ENCODE data around the gene SYTL3. TPM values are rescaled to one million over a fixed set of nuclear protein-coding genes. Genes with fewer than 3 reads are reported as not detected.
A peak's percentile ranks its signal among the peaks of the same experiment; 100 is the strongest.

Gene SYTL3
- total and polyA plus RNA-seq, 9 of the 15 experiments (the other 6 are each of a cell fraction or from before 2014, with no cell fraction given): 0.04 to 0.46 (median 0.17) TPM; not detected in 1

DNA sequence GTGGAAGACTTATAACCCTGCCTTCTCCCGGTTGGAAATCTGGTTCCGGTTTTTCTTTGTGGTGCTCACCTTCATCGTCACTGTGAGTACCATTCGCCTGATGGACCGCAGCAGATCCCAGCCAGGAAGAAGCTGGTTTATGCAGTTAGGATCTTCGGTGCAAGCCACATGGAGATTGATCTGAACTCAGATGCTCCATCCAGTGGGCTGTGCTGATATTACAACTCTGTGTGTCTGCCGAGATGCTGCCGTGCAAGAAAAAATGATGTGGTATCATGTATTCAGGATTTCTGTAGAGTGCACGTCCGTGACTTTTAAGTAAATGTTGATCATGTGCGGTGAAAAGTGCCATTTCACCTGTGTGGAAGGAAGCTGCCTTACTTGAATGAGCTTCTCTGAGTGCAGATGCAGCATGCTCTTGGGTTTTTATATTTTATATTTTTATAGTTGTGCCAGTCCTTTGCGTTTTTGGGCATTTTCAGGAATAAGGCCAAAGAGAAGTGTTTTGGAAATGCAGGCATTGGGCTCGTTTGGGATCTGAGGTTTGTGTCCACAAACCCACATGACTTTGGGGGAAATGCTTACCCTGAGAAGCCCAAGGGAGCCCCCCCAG lies 44.5 kb upstream of the SYTL3 start:
- Histone ChIP-seq H3K4me1 (replicated peaks in 1 of 2; ENCODE audit: control insufficient read depth in 2 of 2, insufficient read depth in 2 of 2, low read length in 2 of 2) (peaks cover 0 to 4% of the 10 kb centered on the region in 2 experiments; a peak in 1 of 5 replicates), H2AFZ (ENCODE audit: low read depth, low read length) (no peak overlapping the region), H3K27ac (ENCODE audit: extremely low read depth, low read depth, low read length) (no peak overlapping the region), H3K36me3 (ENCODE audit: control insufficient read depth, insufficient read depth, low read length) (peaks cover 92% of the 10 kb centered on the region), H3K27me3 (ENCODE audit: control insufficient read depth in 2 of 2, insufficient read depth in 2 of 2, low read length in 2 of 2) (no peaks in the 10 kb centered on the region), H3K79me2 (ENCODE audit: control insufficient read depth, insufficient read depth, low read length) (peaks cover 4% of the 10 kb centered on the region; the same call in 1 of the 3 replicates), H3K9me1 (ENCODE audit: control insufficient read depth, insufficient read depth, low read length) (no peaks in the 10 kb centered on the region), H3K4me3 (no peak overlapping the region), H3K9me3 (replicated peaks; ENCODE audit: control insufficient read depth, insufficient read depth, low read depth, low read length) (no peaks in the 10 kb centered on the region), H4K20me1 (replicated peaks; ENCODE audit: control insufficient read depth, insufficient read depth, low read length) (no peaks in the 10 kb centered on the region), H3K9ac (ENCODE audit: insufficient read depth in 1 of 2, low read depth in 2 of 2, low read length in 2 of 2) (no peak overlapping the region), H3K4me2 (ENCODE audit: insufficient read depth, low read length) (no peak overlapping the region)
- DNase-seq (ENCODE audit: extremely low read depth in 1 of 4, low spot score in 3 of 4) (peak; percentile 60 to 73 (median 70)), FAIRE-seq (peak; percentile 96), ATAC-seq (peak; percentile 89)
- intact Hi-C loops (cut with micrococcal nuclease) (loop anchor here (1.0 kb wide), 1 partner anchor 384 kb away; no protein-coding TSS in a partner anchor), in situ Hi-C loops (cut with MboI) (no loop called here)
- CTCF ChIA-PET (ENCODE audit: low intra/inter-chr PET ratio): interaction anchor here (0.8 to 2.1 kb wide), 3 partner anchors 161 to 390 kb away, joined by 3 to 7 read pairs (median 4); no protein-coding TSS in a partner anchor
- WGBS (ENCODE audit: insufficient coverage, low coverage, missing lambda C conversion rate): 73% methylated on average over 13 of the region's 13 CpGs
- POLR2A ChIA-PET: interaction anchor here (0.7 to 1.0 kb wide), 2 partner anchors 11 to 52 kb away, joined by 3 to 5 read pairs; no protein-coding TSS in a partner anchor
- BruUV-seq (replicated peaks): no TSS peak
- TF ChIP-seq NFXL1 (CRISPR knock-in tag; IDR thresholded peaks at IDR 0.05): no peak
- TF ChIP-seq KDM1A (IDR thresholded peaks at IDR 0.05): no peak
- TF ChIP-seq, protein P1, sequence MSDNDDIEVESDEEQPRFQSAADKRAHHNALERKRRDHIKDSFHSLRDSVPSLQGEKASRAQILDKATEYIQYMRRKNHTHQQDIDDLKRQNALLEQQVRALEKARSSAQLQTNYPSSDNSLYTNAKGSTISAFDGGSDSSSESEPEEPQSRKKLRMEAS (CRISPR knock-in tag; IDR thresholded peaks at IDR 0.05): peak; percentile 38; the same call in 1 of the 2 replicates
- TF ChIP-seq ZNF431 (CRISPR knock-in tag; IDR thresholded peaks at IDR 0.05): no peak
- TF ChIP-seq COPS2 (conservative IDR thresholded peaks at IDR 0.05): no peak
- TF ChIP-seq ZKSCAN8 (CRISPR knock-in tag; IDR thresholded peaks at IDR 0.05): no peak
- TF ChIP-seq DNMT1 (IDR thresholded peaks at IDR 0.05): no peak
- TF ChIP-seq ZNF165 (CRISPR knock-in tag; IDR thresholded peaks at IDR 0.05; ENCODE audit: borderline replicate concordance): no peak
- no peak for TF ChIP-seq KLF1 (tag; IDR thresholded peaks at IDR 0.05)
- TF ChIP-seq HDAC8 (tag; IDR thresholded peaks at IDR 0.05): no peak
- no peak for TF ChIP-seq ATF1 (CRISPR knock-in tag; IDR thresholded peaks at IDR 0.05)
- no peak for TF ChIP-seq ATF1 (tag; IDR thresholded peaks at IDR 0.05)
- no peak for TF ChIP-seq FUS (optimal IDR thresholded peaks at IDR 0.05; ENCODE audit: low read depth, low read length)
- TF ChIP-seq CHCHD3 (CRISPR knock-in tag; IDR thresholded peaks at IDR 0.05): no peak
- no peak for TF ChIP-seq MAFF (IDR thresholded peaks at IDR 0.05; ENCODE audit: low read length)
- TF ChIP-seq KAT8 (IDR thresholded peaks at IDR 0.05; ENCODE audit: low read depth): no peak
- TF ChIP-seq, protein P2, sequence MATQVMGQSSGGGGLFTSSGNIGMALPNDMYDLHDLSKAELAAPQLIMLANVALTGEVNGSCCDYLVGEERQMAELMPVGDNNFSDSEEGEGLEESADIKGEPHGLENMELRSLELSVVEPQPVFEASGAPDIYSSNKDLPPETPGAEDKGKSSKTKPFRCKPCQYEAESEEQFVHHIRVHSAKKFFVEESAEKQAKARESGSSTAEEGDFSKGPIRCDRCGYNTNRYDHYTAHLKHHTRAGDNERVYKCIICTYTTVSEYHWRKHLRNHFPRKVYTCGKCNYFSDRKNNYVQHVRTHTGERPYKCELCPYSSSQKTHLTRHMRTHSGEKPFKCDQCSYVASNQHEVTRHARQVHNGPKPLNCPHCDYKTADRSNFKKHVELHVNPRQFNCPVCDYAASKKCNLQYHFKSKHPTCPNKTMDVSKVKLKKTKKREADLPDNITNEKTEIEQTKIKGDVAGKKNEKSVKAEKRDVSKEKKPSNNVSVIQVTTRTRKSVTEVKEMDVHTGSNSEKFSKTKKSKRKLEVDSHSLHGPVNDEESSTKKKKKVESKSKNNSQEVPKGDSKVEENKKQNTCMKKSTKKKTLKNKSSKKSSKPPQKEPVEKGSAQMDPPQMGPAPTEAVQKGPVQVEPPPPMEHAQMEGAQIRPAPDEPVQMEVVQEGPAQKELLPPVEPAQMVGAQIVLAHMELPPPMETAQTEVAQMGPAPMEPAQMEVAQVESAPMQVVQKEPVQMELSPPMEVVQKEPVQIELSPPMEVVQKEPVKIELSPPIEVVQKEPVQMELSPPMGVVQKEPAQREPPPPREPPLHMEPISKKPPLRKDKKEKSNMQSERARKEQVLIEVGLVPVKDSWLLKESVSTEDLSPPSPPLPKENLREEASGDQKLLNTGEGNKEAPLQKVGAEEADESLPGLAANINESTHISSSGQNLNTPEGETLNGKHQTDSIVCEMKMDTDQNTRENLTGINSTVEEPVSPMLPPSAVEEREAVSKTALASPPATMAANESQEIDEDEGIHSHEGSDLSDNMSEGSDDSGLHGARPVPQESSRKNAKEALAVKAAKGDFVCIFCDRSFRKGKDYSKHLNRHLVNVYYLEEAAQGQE (IDR thresholded peaks at IDR 0.05; ENCODE audit: borderline replicate concordance): peak; percentile 65
- TF ChIP-seq, protein P2 (CRISPR knock-in tag; IDR thresholded peaks at IDR 0.05; ENCODE audit: low read depth): no peak

All from K562 (cell line).